ENCODE results near the gene ESR2.
"Not testable (repeated sequence)": the region's sequence is repeated elsewhere in the genome, so short reads cannot be mapped to it uniquely, and the experiment has no call there.

Gene ESR2

GRCh38 chr14:64195199-64195598 lies 99.0 kb downstream of the ESR2 start:
- DNase-seq = no peak

DNA sequence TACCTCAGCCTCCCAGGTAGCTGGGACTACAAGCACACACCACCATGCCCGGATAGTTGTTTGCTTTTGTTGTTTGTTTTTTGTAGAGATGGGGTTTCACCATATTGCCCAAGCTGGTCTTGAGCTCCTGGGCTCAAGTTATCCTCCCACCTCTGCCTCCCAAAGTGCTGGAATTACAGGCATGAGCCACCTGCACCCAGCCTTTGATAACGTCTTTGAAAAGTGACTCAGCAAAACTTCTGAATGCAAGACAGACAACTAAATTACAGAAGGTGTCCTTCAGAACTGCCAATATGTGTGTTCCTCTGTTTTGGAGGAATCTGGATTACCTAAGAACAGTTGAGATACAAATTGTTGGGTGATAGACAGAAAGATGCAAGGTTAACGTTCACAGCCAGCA lies 99.8 kb downstream of the ESR2 start:
- no peak for DNase-seq

- no peak for DNase-seq
These were observed 100.3 kb downstream of the ESR2 start for GRCh38 chr14:64193821-64194220.

DNA sequence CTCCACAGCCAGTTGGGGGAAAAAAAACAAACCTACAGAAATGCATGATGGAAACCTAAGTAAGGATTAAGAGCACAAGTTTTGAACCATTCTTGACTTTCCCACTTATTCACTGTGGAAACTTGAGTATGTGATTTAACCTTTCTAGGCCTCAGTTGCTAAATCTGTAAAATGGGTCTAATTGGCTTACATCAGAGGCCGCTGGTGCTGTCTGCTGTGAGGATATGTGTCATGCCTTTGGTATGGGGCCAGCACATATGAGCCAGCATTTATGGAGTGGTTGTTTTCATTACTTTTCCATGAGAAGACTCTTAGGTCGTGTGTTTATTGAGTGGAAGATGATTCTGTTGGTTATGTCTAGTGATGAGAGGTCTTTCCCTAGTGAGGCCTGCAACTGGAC lies 102.4 kb downstream of the ESR2 start:
- DNase-seq = no peak

DNA sequence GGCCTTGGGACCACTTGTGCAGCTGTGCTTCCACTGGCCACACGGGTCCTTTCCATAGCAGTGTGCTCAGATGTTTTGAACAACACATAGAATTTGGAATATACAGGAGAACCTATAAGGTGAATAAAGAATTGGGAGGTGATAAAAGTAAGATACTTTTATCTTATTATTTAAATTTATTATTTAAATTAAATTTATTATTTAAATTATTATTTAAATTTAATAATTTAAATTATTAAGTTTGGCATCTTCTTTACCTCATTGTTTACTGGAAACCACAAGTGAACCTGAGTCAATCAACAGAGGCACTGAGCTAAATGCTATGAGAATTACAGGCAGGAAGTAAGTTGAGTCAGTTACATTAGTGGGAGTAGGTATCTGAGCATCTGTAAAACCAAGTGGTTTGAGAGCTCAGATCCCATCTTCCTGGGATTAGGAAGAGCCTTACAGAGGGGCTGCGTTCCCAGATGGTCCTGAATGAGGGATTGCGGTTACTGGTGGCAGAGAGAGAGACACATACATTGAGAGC lies 103.1 kb downstream of the ESR2 start:
- DNase-seq = peak; percentile 65

- no peak for DNase-seq
These were observed 106.8 kb downstream of the ESR2 start for GRCh38 chr14:64187331-64187730.

DNA sequence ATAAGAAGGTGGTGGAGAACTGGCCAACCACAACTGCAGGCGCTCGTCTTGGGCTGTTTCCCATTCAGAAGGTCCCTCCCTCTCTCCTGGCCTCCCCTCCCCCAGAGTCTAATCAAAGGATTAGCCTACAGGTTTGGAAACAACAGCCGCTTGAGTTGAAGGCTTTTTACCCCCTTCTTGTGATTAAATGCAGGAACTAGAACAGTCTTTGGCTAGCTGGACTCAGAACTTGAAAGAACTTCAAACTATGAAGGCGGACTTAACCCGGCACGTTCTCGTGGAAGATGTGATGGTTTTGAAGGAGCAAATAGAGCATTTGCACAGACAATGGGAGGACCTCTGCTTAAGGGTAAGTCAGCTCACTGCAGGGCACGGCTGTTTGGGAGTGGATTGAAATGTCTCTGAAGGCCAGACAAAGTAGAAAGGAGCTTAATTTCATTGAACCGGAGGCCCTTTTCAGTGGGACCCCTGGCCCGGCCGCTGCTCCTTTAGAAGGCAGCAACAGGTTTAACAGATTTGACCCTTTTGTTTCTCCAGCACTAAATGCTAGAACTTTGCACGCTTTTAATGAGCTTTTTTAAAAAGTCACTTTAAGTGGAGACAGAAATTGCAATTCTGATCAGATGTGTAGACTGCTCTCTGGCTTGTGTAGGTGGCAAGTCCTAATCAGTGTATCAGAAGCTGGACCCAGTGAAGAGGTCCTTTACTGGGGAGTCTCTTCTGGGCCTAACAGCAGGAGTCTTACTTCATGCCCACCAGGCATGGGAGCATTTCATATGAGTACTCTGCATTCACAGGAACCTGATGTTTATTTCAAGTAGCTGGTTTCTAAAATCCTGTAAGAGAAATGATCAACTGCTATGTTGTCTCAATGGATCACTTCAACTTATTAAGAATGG lies 107.7 kb downstream of the ESR2 start:
- no peak for DNase-seq

DNA sequence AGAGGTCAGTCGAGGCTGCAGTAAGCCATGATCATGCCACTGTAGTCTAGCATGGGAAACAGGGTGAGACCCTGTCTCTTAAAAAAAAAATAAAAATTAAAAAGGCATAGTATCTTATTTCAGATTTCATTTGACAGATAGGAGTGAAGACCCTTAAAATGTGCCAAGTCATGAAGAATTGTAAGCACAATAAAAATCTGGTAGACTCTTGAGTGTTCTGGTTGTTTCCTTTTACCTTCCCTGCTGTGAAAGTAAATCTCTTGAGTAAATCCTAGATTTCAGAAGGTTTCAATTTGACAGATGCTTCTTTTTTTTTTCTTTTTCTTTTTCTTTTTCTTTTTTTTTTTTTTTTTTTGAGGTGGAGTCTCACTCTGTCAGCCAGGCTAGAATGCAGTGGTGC lies 109.0 kb downstream of the ESR2 start:
- no peak for DNase-seq

DNA sequence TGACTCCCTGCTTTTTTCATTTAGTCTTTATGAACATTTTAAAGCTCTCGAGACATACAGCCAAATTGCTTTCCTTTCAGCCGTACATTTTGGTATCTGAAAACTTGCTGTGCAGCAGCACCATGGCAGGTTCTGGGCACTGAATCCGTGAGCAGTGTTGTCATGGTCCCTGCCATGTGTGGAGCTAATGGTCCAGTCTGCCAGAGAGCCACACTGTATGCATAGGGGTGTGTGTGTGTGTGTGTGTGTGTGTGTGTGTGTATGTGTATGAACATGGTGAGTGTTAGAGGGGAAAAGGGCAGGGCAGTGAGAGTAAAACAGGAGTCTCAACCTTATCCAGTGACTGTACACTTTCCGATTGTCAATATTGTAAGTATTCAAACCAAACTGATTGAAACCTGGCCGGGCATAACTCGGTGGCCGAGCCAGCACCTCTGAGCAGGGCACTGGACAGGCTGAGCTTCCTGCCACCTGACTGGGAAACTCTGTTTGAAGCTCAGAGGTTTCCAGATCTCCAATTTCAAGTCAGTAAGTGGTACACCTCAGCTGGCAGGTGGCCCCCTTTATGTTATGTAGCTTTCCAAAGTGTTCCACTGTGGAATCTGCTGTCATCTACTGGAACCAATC lies 110.0 kb downstream of the ESR2 start:
- DNase-seq = no peak

DNA sequence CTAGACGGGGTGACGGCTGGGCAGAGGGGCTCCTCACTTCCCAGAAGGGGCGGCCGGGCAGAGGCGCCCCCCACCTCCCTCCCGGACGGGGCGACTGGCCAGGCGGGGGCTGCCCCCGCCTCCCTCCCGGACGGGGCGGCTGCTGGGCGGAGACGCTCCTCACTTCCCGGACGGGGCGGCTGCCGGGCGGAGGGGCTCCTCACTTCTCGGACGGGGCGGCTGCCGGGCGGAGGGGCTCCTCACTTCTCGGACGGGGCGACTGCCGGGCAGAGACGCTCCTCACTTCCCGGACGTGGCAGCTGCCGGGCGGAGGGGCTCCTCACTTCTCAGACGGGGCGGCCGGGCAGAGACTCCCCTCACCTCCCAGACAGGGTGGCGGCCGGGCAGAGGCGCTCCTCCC lies 111.3 kb downstream of the ESR2 start:
- DNase-seq = not testable (repeated sequence)

DNA sequence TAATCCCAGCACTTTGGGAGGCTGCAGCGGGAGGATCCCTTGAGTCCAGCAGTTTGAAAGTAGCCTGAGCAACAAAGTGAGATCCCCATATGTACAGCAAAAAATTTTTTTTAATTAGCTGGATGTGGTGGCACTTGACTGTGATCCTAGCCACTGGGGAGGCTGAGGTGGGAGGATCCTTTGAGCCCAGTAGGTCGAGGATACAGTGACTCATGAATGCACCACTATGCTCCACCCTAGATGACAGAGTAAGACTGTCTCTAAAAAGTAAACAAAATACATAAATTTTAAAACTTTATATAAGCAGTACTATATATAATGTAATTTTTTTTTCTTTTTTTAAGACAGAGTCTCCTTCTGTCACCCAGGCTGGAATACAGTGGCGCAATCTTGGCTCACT lies 115.4 kb downstream of the ESR2 start:
- DNase-seq = no peak

- no peak for DNase-seq
These were observed 117.8 kb downstream of the ESR2 start for GRCh38 chr14:64176330-64176729.

DNA sequence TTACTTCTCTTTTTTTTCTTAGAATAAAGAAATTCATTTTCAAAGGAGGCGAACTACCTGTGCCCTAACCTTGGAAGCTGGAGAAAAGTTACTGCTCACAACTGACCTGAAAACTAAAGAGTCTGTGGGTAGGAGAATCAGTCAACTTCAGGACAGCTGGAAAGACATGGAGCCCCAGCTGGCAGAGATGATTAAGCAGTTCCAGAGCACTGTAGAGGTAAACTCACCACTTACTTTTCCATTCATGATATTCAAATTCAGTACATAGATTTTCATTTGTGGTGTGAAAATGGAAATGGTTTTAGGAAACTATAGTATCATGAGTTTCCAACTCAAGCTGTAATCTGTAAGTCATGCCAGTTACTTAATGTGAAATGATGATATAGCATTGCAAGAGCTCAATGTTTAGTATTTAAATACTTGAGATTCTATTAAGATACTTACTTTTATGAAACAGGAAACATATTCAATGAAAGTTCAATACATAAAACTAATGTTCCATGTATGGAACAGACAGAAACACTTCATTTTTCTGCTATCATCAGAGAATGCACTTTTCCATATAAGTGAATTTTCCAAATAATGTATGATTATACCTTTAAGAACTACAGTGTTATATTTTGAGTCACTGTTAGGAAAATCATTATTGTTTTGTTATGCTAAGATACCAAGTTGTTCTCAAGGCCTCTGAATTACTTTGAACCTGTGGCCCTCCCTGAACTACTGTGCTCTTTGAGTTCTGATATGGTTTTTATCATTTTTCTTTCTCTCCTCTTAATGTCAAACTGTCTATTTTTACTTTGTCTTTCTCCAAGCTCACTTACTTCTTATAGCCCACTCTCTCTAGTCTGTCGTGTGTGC lies 119.0 kb downstream of the ESR2 start:
- DNase-seq = no peak

- DNase-seq = no peak
These were observed 124.0 kb downstream of the ESR2 start for GRCh38 chr14:64170181-64170580.

- DNase-seq = no peak
These were observed 134.6 kb downstream of the ESR2 start for GRCh38 chr14:64159588-64159987.

- no peak for DNase-seq
These were observed 135.6 kb downstream of the ESR2 start for GRCh38 chr14:64158608-64159007.

GRCh38 chr14:64149921-64150320 lies 144.2 kb downstream of the ESR2 start:
- DNase-seq = no peak

GRCh38 chr14:64147126-64147790 lies 146.9 kb downstream of the ESR2 start:
- DNase-seq = no peak

- DNase-seq = no peak
These were observed 156.4 kb downstream of the ESR2 start for GRCh38 chr14:64137657-64138290.

DNA sequence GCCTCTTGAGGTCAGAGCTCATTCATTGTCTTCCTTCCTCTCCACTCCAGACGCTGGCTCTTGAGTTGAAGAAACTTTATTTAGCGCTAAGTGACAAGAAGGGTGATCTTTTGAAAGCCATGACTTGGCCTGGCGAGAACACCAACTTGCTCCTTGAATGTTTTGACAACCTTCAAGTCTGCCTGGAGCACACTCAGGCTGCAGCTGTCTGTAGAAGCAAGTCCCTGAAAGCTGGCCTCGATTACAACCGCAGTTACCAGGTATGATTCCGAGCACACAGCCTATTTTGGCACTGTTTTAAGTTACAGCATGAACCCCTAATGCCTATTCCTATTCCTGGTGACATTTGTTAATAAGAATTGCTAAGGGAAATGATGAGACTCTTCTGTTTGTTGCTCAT lies 167.6 kb downstream of the ESR2 start:
- no peak for DNase-seq

DNA sequence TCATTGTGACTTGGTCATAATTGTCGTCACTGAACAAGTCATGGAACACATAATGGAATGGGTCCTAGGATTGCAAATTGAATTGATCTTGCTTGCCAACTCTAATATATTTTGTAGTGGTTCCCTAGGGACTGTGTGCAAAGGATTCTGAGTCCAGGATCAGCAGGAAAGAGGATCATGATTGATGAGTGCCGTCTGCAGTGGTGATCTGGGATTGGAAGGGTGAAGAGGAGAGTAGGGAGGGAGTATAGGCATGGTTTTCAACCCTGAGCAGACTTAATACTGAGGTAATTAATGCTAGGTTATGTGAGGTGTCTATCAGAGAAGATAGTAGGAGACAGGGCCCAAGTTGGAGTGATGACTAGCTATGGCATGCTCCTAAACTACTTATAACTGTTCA lies 168.9 kb downstream of the ESR2 start:
- no peak for DNase-seq

- DNase-seq = no peak
These were observed 170.8 kb downstream of the ESR2 start for GRCh38 chr14:64123241-64123822.

Measured in NCI-H524 treated with DMSO at 0.1 percent for 48 hours (cell line).